GM20431 (cell line): Measurements from ENCODE around the gene MNAT1.

ENCODE experiments used
- in situ Hi-C: fragments of 300-500 bp; cut with MseI, MboI; formaldehyde crosslinking; loops from one replicate; pipeline ENCODE4 v1.15.0; 2020; ENCODE audit warnings: low sequenced_read_pairs; ENCODE audit not compliant: unreplicated experiment

Gene MNAT1

DNA sequence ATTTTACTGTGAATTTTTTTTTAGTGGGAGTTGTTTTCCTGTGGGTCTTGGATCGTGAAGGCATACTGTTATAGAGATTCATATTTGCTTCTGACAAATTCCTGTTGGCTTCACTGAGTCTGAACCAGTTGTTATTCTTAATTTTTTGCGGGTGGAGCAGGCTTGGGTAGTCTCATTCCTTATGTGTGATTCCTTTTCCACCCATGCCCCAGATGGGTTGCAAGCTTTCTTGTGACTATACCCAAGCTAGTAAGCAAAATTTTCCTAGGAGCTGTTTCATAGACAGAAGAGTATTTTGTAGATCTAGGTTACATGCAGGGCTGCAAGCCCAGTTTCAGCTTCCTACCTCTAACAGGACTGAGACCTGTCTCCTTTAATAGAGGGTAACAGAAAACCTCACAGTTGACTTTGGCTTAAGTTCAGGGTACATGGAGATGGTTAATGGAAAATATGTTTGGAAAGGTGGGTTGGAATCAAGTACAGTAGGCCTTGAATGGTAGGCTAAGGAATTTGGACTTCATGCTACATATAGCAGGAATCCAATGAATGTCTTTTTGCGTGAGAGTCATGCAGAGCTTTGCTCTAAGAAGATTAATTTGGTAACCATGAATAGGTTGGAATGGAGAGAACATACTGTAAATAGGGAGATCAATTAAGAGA is 217.3 kb downstream of the MNAT1 start:
- in situ Hi-C loops = no loop called here

GRCh38 chr14:60956202-60956601 is 221.6 kb downstream of the MNAT1 start:
- in situ Hi-C loops = no loop called here

GRCh38 chr14:60956632-60957031 is 222.1 kb downstream of the MNAT1 start:
- in situ Hi-C loops = no loop called here

DNA sequence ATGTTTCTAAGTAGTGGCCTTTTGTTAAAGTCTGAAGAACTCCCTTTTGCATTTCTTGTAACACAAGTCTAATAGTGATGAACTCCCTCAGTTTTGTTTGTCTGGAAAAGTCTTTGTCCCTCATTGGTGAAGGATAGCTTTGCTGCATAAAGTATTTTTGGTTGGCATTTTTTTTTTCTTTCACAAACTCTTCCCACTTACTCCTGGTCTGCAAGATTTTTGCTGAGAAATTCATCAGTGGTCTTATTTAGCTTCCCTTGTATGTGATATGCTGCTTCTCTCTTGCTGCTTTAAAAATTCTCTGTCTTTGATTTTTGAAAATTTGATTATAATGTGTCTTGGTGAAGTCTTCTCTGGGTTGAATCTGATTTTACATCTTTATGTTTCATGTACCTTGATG is 223.6 kb downstream of the MNAT1 start:
- in situ Hi-C loops = no loop called here

GRCh38 chr14:60963761-60964160 is 229.2 kb downstream of the MNAT1 start:
- in situ Hi-C loops = no loop called here

DNA sequence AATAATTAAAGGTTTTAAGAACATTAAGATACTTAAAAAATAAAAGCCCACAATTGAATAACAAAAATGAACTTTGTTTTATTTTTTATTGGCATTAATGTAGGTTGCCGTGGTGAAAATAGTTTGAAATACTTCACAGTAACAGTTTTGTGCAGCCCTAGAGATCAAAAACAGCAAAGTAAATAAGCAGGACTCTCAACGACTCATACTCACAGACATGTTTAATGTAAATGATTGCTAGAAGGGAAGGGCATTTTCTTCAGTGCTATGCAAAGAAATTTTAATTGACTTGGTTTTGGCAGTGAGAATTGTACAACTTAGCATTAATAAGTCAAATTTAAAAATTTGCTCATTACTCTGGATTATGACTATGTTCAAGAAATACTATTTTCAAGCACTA is 230.3 kb downstream of the MNAT1 start:
- in situ Hi-C loops = no loop called here

DNA sequence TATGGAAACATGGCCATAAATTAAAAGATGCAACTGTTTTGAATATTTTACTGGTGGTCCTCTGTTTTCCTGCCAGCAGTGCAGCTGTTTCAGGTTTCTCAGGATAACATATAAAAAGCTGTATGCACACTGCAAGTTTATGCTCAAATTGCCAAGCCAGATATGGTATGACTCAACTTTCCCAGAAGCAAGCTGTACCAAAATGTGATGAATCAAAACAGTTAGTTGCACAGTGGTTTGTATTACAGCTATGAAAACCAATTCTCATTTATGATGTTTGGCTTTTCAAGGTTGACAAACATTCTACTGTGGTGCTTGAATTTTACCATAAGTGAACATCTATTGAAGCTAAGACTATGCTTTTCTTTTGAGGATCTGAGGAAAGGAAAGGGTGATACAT is 230.8 kb downstream of the MNAT1 start:
- in situ Hi-C loops = no loop called here

GRCh38 chr14:60968099-60968498 is 233.5 kb downstream of the MNAT1 start:
- in situ Hi-C loops = no loop called here

- in situ Hi-C loops = no loop called here
These were observed 234.1 kb downstream of the MNAT1 start for GRCh38 chr14:60968671-60969070.

DNA sequence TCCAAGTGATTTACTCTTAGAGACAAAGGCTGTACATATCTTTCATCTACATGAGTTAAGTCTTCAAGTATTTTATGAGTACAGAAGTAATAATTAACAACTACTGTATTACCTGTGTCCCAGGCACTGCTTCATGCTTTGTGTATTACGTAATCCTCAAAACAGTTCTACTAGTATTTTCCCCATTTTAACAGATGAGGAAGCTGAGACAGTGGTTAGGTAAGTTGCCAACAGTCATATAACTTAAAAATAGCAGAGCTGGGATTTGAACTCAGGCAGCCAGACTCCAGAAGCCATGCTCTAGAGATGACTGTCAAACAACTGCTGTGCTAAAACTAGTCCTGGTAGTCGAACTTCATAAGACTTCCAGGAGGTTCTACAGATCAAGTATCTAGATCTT is 235.6 kb downstream of the MNAT1 start:
- in situ Hi-C loops = no loop called here

DNA sequence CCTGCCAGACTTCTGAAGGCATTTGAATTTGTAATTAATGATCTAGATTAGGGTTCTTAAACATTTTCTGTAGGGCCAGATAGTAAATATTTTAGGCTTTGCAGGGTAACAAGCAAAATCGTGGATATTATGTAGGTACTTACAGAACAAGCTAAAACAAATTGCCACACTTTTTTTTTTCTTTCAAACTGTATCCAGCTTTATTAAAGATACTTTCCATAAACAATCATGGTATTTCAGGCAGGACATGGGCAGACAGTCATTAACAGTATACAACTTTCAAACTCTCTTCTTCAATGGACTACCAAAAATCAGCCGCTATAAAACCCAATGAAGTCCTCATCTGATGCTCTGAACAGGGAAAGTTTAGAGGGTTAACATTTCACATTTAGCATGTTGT is 236.7 kb downstream of the MNAT1 start:
- in situ Hi-C loops = no loop called here

DNA sequence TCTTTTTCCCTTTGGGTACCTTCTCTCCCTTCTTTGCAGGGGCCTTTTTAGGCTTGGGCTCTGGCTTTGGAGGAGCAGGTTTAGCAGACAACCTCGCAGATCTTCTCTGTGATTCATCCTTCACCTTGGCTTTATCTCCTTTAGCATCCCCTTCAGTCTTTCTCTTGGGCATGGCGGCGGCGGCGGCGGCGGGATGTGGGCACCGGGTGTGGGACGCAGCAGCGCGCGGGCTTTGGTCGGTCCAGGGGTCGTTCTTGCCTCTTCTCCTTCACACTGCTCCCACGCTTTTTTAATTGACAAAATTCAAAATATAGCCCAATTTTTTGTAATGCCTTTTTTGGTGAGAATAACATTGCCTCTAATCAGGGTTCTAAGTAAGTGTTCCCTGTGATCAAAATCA is 237.7 kb downstream of the MNAT1 start:
- in situ Hi-C loops = no loop called here

DNA sequence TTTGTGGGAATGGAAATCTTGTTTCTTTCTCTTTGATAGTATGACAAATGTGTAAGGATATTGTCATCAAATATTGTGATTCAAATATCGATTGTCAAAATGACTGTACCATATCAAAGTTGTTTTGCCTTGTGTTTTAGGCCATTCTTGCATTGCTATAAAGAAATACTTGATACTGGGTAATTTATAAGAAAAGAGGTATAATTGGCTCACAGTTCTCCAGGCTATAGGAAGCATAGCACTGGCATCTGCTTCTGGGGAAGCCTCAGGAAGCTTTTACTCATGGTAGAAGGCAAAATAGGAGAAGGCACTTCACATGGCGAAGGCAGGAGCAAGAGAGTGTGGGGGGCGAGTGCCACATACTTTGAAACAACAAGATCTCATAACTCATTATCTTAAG is 238.5 kb downstream of the MNAT1 start:
- in situ Hi-C loops = no loop called here

DNA sequence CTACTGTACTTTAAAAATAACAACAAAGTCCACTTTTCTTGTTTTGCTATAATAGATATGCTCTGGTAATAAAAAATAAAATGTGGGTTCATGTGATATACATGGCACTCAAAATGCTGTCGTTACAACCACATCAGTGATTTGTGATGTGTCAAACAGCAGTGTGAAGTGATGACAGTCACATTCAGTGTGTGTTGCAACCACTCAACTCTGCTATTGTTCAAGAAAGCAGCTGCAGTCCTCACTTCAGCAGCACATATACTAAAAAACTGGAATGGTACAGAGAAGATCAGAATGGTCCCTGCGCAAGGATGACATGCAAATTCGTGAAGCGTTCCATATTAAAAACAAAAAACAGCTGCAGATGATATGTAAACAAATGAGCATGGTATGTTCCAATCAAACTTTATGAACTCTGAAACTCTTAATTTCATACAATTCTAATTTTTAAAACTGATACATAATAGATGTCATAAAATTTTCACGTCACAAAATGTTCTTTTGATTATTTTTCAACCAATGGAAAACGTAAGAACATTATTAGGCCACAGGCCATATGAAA is 239.6 kb downstream of the MNAT1 start:
- in situ Hi-C loops = no loop called here

GRCh38 chr14:60975551-60975950 is 241.0 kb downstream of the MNAT1 start:
- in situ Hi-C loops = no loop called here

DNA sequence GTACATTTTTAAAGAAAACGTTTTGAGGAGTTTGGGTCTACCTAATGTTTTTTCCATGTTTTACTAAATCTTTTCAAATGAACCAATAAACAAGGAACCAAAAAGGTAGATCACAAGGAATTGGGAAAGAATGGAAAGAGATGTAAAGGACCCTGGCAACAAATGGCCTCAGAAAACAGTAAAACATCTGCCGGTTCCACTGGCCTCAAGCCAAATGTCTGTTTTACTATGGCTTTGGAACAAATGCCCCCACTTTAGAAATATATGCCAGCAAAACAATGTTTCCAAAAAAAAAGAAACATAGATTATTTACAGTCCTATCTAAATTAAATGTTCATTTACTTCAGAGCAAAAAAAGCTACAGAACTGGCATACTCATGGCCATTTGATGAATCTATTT is 243.3 kb downstream of the MNAT1 start:
- in situ Hi-C loops = no loop called here

- in situ Hi-C loops = no loop called here
These were observed 246.5 kb downstream of the MNAT1 start, which contains the start of the genes SLC38A6 and TRMT5 for GRCh38 chr14:60980811-60981632. TSS of gene SLC38A6 (plus strand) at chr14:60981245. CDS start at chr14:60981278, 33 bp downstream. TSS of gene TRMT5 (minus strand) at chr14:60981079. CDS start at chr14:60980973, 106 bp downstream.

DNA sequence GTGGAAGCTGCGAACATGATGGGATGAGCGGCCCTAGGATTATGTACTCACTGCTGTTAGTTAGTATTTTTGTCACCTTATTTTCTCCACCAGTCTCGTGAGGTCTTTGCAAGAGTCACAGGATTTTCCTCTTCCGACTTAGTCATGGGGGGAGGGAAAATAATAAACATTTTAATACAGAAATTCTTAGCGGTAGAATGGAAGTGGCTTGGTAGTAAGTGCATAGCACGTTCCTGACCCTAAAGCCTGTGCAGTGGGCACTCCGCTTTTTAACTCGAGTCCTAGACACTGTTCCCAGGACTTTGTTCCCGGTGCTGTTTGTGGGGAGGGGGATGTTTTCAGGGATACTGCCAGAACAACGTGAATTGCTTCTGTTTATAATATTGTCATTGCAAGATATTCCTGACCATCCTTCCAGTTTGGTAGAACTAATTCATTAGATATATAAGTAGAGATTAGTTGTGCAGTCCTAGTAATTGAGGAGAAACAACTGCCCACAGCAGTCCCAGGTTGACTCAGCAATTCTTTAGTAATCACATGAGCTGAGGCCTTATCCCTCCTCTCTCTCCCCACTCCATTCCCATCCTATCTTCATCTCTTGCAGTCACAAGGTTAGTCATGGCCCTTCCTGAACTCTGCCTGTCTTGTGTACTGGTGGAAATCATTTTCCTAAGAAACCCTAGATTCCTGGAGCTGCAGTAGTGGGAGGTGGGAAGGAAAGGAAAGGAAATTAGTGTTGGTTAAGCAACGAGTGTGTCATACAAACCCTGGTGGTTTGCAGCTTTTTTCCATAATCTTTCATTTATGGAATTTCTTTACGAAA is 247.3 kb downstream of the MNAT1 start:
- in situ Hi-C loops = no loop called here

- in situ Hi-C loops = no loop called here
These were observed 249.6 kb downstream of the MNAT1 start for GRCh38 chr14:60984196-60984595.

- in situ Hi-C loops = no loop called here
These were observed 251.9 kb downstream of the MNAT1 start for GRCh38 chr14:60986500-60986899.
